Measurements from ENCODE around the gene FBXO28. TPM values are rescaled to one million over a fixed set of nuclear protein-coding genes. Genes with fewer than 3 reads are reported as not detected.

The FBXO28 gene
- total RNA-seq, 4 donors from 2014 or later, result 40.2 to 65.7 (median 45.7) TPM

GRCh38 chr1:224095867-224096266 is 18.0 kb upstream of the FBXO28 start:
- H3K4me1 ChIP-seq, result no peaks in the 10 kb centered on the region
- H3K4me3 ChIP-seq, result no peak overlapping the region
- H3K36me3 ChIP-seq, result no peaks in the 10 kb centered on the region
- 89% methylated on average over 1 of the region's 1 CpG for WGBS
- no peaks in the 10 kb centered on the region for H3K9me3 ChIP-seq
- DNase-seq (ENCODE audit: low spot score in 2 of 2), result no peak
- TF ChIP-seq CTCF (IDR thresholded peaks at IDR 0.05) (no peak), POLR2AphosphoS5 (IDR thresholded peaks at IDR 0.05) (no peak), EP300 (IDR thresholded peaks at IDR 0.05) (no peak), POLR2A (IDR thresholded peaks at IDR 0.05) (no peak)
- no peaks in the 10 kb centered on the region for H3K27me3 ChIP-seq
- no peak overlapping the region for H3K27ac ChIP-seq

- DNase-seq (ENCODE audit: low spot score in 2 of 2), result no peak
- TF ChIP-seq POLR2AphosphoS5 (IDR thresholded peaks at IDR 0.05) (no peak), CTCF (IDR thresholded peaks at IDR 0.05) (no peak), EP300 (IDR thresholded peaks at IDR 0.05) (no peak), POLR2A (IDR thresholded peaks at IDR 0.05) (no peak)
- WGBS, result 83% methylated on average over 1 of the region's 1 CpG
- H3K4me1 ChIP-seq, result no peaks in the 10 kb centered on the region
- no peaks in the 10 kb centered on the region for H3K36me3 ChIP-seq
- no peaks in the 10 kb centered on the region for H3K27me3 ChIP-seq
- H3K4me3 ChIP-seq, result no peak overlapping the region
- no peak overlapping the region for H3K27ac ChIP-seq
- no peaks in the 10 kb centered on the region for H3K9me3 ChIP-seq
These were observed 17.1 kb upstream of the FBXO28 start for GRCh38 chr1:224096773-224097172.

- H3K27ac ChIP-seq, result no peak overlapping the region
- H3K9me3 ChIP-seq, result no peaks in the 10 kb centered on the region
- TF ChIP-seq POLR2A (IDR thresholded peaks at IDR 0.05) (no peak), CTCF (IDR thresholded peaks at IDR 0.05) (no peak), POLR2AphosphoS5 (IDR thresholded peaks at IDR 0.05) (no peak), EP300 (IDR thresholded peaks at IDR 0.05) (no peak)
- no peak overlapping the region for H3K4me3 ChIP-seq
- H3K27me3 ChIP-seq, result peaks cover 3% of the 10 kb centered on the region
- WGBS, result 83% methylated on average over 4 of the region's 4 CpGs
- H3K36me3 ChIP-seq, result no peaks in the 10 kb centered on the region
- DNase-seq (ENCODE audit: low spot score in 2 of 2), result no peak
- no peaks in the 10 kb centered on the region for H3K4me1 ChIP-seq
These were observed 15.9 kb upstream of the FBXO28 start for GRCh38 chr1:224098007-224098406.

- no peak overlapping the region for H3K27ac ChIP-seq
- no peak overlapping the region for H3K4me3 ChIP-seq
- TF ChIP-seq EP300 (IDR thresholded peaks at IDR 0.05) (no peak), POLR2A (IDR thresholded peaks at IDR 0.05) (no peak), POLR2AphosphoS5 (IDR thresholded peaks at IDR 0.05) (no peak), CTCF (IDR thresholded peaks at IDR 0.05) (peak in 1 of 2 donors; percentile 12)
- DNase-seq (ENCODE audit: low spot score in 2 of 2), result no peak
- H3K4me1 ChIP-seq, result peaks cover 4% of the 10 kb centered on the region
- 20% methylated on average over 5 of the region's 5 CpGs for WGBS
- H3K36me3 ChIP-seq, result no peaks in the 10 kb centered on the region
- H3K9me3 ChIP-seq, result no peaks in the 10 kb centered on the region
- peaks cover 5% of the 10 kb centered on the region for H3K27me3 ChIP-seq
These were observed 7.2 kb upstream of the FBXO28 start for GRCh38 chr1:224106568-224107281.

GRCh38 chr1:224107282-224107625 is 6.7 kb upstream of the FBXO28 start:
- H3K9me3 ChIP-seq, result no peaks in the 10 kb centered on the region
- H3K27me3 ChIP-seq, result peaks cover 4% of the 10 kb centered on the region
- H3K27ac ChIP-seq, result no peak overlapping the region
- H3K36me3 ChIP-seq, result no peaks in the 10 kb centered on the region
- no peak for DNase-seq (ENCODE audit: low spot score in 2 of 2)
- no peak overlapping the region for H3K4me3 ChIP-seq
- peaks cover 4% of the 10 kb centered on the region for H3K4me1 ChIP-seq
- TF ChIP-seq POLR2A (IDR thresholded peaks at IDR 0.05) (no peak), CTCF (IDR thresholded peaks at IDR 0.05) (no peak), EP300 (IDR thresholded peaks at IDR 0.05) (no peak), POLR2AphosphoS5 (IDR thresholded peaks at IDR 0.05) (no peak)
